WTC11 (cell line): ENCODE data around the gene XRCC5.

Source experiments
- AFF4 ChIP-seq: sonication (generic); formaldehyde crosslinking; IDR thresholded peaks from 2 replicates; pipeline ENCODE4 v1.8.1; 2023; ENCODE audit warnings: mild to moderate bottlenecking, missing genetic modification reagents, borderline replicate concordance
- ATF2 ChIP-seq: sonication (generic); formaldehyde crosslinking; IDR thresholded peaks from 2 replicates; pipeline ENCODE4 v1.8.1; 2022; ENCODE audit warnings: low read depth, missing genetic modification reagents, borderline replicate concordance
- ATF3 ChIP-seq: sonication (generic); formaldehyde crosslinking; conservative IDR thresholded peaks from 2 replicates; pipeline ENCODE4 v1.8.1; 2022; ENCODE audit warnings: mild to moderate bottlenecking, missing genetic modification reagents
- CTCF ChIP-seq: fragments of 200-600 bp; IDR thresholded peaks from 2 replicates; pipeline ENCODE4 v1.8.0; 2022; ENCODE audit warnings: antibody characterized with exemption
- ELF4 ChIP-seq: sonication (generic); formaldehyde crosslinking; IDR thresholded peaks from 2 replicates; pipeline ENCODE4 v1.8.1; 2022; ENCODE audit warnings: low read depth, mild to moderate bottlenecking, moderate library complexity, missing genetic modification reagents
- GABPB1 ChIP-seq: sonication (generic); formaldehyde crosslinking; IDR thresholded peaks from 2 replicates; pipeline ENCODE4 v1.8.1; 2023; ENCODE audit warnings: mild to moderate bottlenecking, missing genetic modification reagents
- IRF2 ChIP-seq: sonication (generic); formaldehyde crosslinking; IDR thresholded peaks from 2 replicates; pipeline ENCODE4 v1.8.0; 2022; ENCODE audit warnings: low read depth, missing genetic modification reagents, borderline replicate concordance
- NR3C1 ChIP-seq: sonication (generic); formaldehyde crosslinking; conservative IDR thresholded peaks from 2 replicates; pipeline ENCODE4 v1.8.1; 2023; ENCODE audit warnings: low read depth, mild to moderate bottlenecking, missing genetic modification reagents
- RELA ChIP-seq: sonication (generic); formaldehyde crosslinking; IDR thresholded peaks from 2 replicates; pipeline ENCODE4 v1.8.1; 2022; ENCODE audit warnings: missing genetic modification reagents, mild to moderate bottlenecking, borderline replicate concordance
- TCF7 ChIP-seq: sonication (generic); formaldehyde crosslinking; IDR thresholded peaks from 2 replicates; pipeline ENCODE4 v1.8.0; 2022; ENCODE audit warnings: mild to moderate bottlenecking, low read depth, missing genetic modification reagents, moderate library complexity
- USF2 ChIP-seq: sonication (generic); formaldehyde crosslinking; IDR thresholded peaks from 2 replicates; pipeline ENCODE4 v1.8.1; 2023; ENCODE audit warnings: mild to moderate bottlenecking, missing genetic modification reagents, moderate library complexity
- ZNF219 ChIP-seq: sonication (generic); formaldehyde crosslinking; IDR thresholded peaks from 2 replicates; pipeline ENCODE4 v1.8.0; 2023; ENCODE audit warnings: missing genetic modification reagents, mild to moderate bottlenecking, borderline replicate concordance
- ZNF423 ChIP-seq: fragments of 250-450 bp; sonication (Bioruptor Pico); IDR thresholded peaks from 2 replicates; pipeline ENCODE4 v2.1.2; 2022; ENCODE audit warnings: mild to moderate bottlenecking, moderate library complexity
- ZNF671 ChIP-seq: fragments of 250-450 bp; sonication (Bioruptor Pico); IDR thresholded peaks from 2 replicates; pipeline ENCODE4 v1.8.0; 2021; ENCODE audit warnings: mild to moderate bottlenecking

- TF ChIP-seq ZNF219 (CRISPR knock-in tag) (no peak), CTCF (no peak), NR3C1 (CRISPR knock-in tag) (no peak), ZNF423 (CRISPR knock-in tag) (no peak), TCF7 (CRISPR knock-in tag) (no peak), IRF2 (no peak), RELA (CRISPR knock-in tag) (no peak), USF2 (CRISPR knock-in tag) (no peak), ELF4 (CRISPR knock-in tag) (no peak), ATF2 (no peak), GABPB1 (CRISPR knock-in tag) (no peak), AFF4 (CRISPR knock-in tag) (no peak), ATF3 (no peak), ZNF671 (no peak)
Observed at GRCh38 chr2:216119986-216120385, 10.8 kb downstream of the XRCC5 start.
